Measurements from ENCODE around the gene EEF1AKMT4.

DNA sequence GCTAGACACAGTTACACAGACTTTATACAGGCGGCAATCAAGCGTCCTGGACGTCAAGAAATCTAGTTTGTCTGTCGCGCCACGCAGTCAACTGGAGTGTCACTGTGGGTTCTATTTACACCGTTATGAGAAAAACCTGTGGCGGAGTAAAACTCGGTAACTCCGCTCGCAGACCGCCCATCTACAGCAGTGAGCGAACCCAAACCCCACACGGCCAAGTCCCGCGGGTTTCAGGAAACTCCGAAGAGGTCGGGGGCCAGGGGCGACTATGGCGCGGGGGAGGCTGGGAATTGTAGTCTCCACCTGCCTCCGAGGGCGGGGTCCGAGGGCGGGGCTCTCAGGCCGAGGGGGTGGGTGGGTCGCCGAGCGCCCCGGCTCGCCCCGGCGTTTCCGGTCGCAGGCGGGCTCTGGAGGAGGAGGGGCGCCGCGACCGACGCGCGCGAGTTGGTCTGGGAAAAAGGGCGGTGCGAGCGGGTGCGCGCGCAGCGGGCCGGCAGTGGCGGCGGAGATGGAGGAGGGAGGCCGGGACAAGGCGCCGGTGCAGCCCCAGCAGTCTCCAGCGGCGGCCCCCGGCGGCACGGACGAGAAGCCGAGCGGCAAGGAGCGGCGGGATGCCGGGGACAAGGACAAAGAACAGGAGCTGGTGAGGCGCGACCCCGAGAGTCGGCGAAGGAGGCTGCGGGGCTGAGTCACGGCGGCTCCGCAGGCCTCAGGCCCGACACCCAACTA lies 49.5 kb downstream of the EEF1AKMT4 start, which contains the start of gene PSMD2:
- TF ChIP-seq EP300 (IDR thresholded peaks at IDR 0.05) (no peak), POLR2AphosphoS5 (IDR thresholded peaks at IDR 0.05) (peak; percentile 67 to 92 (median 76))

Data from stomach (tissue), 4 donors.